ENCODE data around the gene BRWD1.

GRCh38 chr21:39185157-39185556 lies 128.3 kb downstream of the BRWD1 start:
- TF ChIP-seq CTCF (IDR thresholded peaks at IDR 0.05) (no peak), ZFX (IDR thresholded peaks at IDR 0.05; ENCODE audit: borderline replicate concordance) (no peak)
